ENCODE measurements around the gene ATRN.

ATRN gene

DNA sequence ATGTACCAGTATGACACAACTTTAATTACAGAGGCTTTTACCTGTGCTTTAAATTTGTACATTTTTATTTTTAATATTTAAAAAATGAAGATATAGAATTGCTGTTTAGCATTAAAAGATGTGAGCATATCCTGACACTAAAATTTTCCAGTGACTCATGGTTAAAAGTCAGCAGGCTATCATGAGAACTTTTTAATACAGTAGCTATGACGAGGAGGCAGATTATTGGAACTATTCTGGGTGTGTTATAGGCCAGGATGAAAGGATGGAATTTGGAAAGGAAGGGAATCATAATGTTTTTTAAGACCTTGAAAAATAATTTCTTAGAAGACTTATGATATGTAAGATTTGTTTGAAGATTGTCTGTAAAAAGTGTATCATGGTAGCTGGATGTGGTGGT is 101.3 kb downstream of the ATRN start:
- no peak overlapping the region for H3K4me3 ChIP-seq (ENCODE audit: low read depth, low read length)
- TF ChIP-seq, protein P1, sequence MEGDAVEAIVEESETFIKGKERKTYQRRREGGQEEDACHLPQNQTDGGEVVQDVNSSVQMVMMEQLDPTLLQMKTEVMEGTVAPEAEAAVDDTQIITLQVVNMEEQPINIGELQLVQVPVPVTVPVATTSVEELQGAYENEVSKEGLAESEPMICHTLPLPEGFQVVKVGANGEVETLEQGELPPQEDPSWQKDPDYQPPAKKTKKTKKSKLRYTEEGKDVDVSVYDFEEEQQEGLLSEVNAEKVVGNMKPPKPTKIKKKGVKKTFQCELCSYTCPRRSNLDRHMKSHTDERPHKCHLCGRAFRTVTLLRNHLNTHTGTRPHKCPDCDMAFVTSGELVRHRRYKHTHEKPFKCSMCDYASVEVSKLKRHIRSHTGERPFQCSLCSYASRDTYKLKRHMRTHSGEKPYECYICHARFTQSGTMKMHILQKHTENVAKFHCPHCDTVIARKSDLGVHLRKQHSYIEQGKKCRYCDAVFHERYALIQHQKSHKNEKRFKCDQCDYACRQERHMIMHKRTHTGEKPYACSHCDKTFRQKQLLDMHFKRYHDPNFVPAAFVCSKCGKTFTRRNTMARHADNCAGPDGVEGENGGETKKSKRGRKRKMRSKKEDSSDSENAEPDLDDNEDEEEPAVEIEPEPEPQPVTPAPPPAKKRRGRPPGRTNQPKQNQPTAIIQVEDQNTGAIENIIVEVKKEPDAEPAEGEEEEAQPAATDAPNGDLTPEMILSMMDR (IDR thresholded peaks at IDR 0.05; ENCODE audit: low read depth, low read length): no peak

GRCh38 chr20:3576363-3576762 is 105.5 kb downstream of the ATRN start:
- TF ChIP-seq, protein P1 (IDR thresholded peaks at IDR 0.05; ENCODE audit: low read depth, low read length): no peak
- no peak overlapping the region for H3K4me3 ChIP-seq (ENCODE audit: low read depth, low read length)

- no peak overlapping the region for H3K4me3 ChIP-seq (ENCODE audit: low read depth, low read length)
- TF ChIP-seq, protein P1 (IDR thresholded peaks at IDR 0.05; ENCODE audit: low read depth, low read length): no peak
Observed at GRCh38 chr20:3577366-3577765, 106.5 kb downstream of the ATRN start.

DNA sequence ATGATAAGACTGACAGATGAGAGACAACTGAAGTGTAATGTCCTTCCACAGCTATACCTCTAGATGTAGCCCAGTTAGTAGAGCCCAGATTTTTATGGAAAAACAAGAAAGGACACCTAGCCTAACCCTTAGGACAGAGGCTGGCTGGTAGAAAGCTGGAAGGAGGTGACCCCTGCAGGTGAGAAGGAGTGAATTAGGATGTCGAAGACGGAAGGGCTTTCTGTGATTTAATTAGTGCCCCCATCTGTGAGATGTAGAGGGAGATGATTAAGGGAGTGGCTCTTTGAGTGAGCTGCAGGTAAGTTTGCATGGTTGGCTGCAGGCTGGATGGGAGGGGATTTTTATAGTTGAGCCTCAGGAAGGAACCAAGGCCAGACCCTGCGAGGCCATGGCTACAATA is 109.6 kb downstream of the ATRN start:
- H3K4me3 ChIP-seq (ENCODE audit: low read depth, low read length): no peak overlapping the region
- TF ChIP-seq, protein P1 (IDR thresholded peaks at IDR 0.05; ENCODE audit: low read depth, low read length): no peak

- TF ChIP-seq, protein P1 (IDR thresholded peaks at IDR 0.05; ENCODE audit: low read depth, low read length): no peak
- no peak overlapping the region for H3K4me3 ChIP-seq (ENCODE audit: low read depth, low read length)
Observed at GRCh38 chr20:3583765-3584164, 112.9 kb downstream of the ATRN start.

DNA sequence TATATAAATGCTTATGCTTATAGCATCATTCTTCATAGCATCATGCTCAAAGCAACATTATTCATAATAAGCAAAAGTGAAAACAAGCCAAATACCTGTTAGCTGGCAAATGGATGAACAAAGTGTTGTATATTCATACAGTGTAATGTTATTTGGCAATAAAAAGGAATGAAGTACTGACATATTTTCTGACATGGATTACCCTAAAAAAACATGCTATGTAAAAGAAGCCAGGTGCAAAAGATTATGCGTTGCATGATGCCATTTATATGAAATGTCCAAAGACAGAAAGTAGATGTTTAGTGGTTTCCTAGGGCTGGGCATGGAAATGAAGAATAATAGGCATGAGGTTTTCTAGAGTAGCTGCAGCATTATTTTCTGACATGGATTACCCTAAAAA is 115.3 kb downstream of the ATRN start:
- TF ChIP-seq, protein P1 (IDR thresholded peaks at IDR 0.05; ENCODE audit: low read depth, low read length): no peak
- no peak overlapping the region for H3K4me3 ChIP-seq (ENCODE audit: low read depth, low read length)

DNA sequence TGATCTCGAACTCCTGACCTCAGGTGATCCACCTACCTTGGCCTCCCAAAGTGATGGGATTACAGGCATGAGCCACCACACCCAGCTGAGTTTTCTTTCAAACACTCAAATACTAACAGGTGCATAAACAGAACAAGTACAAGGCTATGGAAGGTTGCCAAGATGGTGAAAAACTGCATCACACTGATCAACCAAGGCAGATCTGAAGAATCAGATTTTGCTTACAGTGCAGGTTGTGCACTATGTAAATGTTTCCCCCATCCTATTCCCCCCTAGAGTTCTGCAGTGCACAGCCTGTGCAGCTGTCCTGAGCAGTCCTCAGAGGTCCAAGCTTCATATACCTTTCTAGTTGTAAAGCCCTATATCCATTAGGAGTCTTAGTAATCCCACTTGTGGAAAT is 119.3 kb downstream of the ATRN start:
- no peak overlapping the region for H3K4me3 ChIP-seq (ENCODE audit: low read depth, low read length)
- TF ChIP-seq, protein P1 (IDR thresholded peaks at IDR 0.05; ENCODE audit: low read depth, low read length): no peak
